RPMI8226 (cell line): ENCODE data around the gene PITX3.
A peak's percentile ranks its signal among the peaks of the same experiment; 100 is the strongest.

Source experiments
- DNase-seq: peaks from one replicate; pipeline ENCODE4 v3.0.0-alpha.2; 2015

The PITX3 gene

GRCh38 chr10:102241444-102242117 is at the start of gene PITX3:
TSS of gene PITX3 (minus strand) at chr10:102241512. CDS start at chr10:102232080, 9,432 bp downstream.
- DNase-seq = peak; percentile 91

GRCh38 chr10:102289840-102290239 is 48.5 kb upstream of the PITX3 start:
- no peak for DNase-seq

- no peak for DNase-seq
These were observed 48.0 kb upstream of the PITX3 start for GRCh38 chr10:102289356-102289755.

DNA sequence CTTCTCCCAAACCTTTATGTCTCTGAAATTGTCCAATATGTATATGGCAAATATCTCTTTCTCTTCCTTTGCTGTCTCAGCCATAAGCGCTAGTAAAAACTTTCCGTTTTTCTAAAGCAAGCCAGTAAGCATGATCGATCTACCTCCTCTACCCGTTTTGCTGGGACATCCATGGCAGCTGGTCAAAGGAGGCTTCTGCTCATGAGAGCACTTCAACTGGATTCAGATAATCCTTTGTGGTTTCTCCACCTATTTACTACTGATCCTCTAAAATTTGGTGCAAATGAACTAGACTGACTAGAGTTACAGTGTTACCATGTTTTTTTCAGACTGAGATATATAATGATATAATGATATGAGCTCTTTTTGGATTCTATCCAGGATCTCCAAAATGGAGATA is 46.7 kb upstream of the PITX3 start:
- no peak for DNase-seq

DNA sequence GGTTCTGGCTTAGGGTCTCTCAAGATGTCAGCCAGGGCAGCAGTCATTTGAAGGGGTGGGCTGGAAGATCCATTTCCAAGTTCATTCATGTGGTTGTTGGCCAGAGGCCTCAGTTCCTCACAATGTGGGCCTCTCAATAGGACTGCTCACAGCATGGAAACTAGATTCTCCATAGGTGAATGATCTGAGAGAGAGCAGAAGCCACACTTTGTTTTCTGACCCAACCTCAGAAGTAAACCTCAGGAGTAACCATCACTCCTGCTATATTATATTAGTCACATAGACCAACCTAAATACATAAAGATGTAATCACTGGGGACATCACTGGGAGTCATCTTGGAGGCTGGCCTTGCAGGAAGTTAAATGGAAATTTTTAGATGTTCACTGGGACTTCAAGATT is 46.2 kb upstream of the PITX3 start:
- DNase-seq = no peak

- no peak for DNase-seq
These were observed 44.9 kb upstream of the PITX3 start for GRCh38 chr10:102286216-102286615.

- no peak for DNase-seq
These were observed 43.8 kb upstream of the PITX3 start for GRCh38 chr10:102285133-102285532.

GRCh38 chr10:102284531-102284930 is 43.2 kb upstream of the PITX3 start:
- no peak for DNase-seq

DNA sequence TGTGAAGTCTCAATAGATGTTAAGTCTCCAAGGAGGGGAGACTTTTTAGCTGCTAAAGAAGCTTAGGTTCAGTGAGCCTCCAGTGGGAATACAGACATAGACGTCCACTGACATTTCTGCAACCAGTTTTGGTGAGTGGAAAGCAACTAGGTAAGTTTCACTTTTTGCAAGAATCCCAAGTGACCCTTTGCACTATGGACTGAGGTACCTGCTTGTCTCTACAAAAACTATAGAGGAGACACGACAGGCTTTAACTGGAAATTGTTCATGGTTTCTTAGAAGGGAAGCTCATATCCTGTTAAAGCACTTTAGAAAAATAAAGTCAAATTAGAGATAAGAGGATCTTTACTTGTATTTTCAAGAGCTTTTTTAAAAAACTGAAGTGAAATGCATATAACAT is 42.6 kb upstream of the PITX3 start:
- no peak for DNase-seq

GRCh38 chr10:102283488-102283887 is 42.2 kb upstream of the PITX3 start:
- no peak for DNase-seq

- no peak for DNase-seq
These were observed 39.8 kb upstream of the PITX3 start for GRCh38 chr10:102281102-102281487.

DNA sequence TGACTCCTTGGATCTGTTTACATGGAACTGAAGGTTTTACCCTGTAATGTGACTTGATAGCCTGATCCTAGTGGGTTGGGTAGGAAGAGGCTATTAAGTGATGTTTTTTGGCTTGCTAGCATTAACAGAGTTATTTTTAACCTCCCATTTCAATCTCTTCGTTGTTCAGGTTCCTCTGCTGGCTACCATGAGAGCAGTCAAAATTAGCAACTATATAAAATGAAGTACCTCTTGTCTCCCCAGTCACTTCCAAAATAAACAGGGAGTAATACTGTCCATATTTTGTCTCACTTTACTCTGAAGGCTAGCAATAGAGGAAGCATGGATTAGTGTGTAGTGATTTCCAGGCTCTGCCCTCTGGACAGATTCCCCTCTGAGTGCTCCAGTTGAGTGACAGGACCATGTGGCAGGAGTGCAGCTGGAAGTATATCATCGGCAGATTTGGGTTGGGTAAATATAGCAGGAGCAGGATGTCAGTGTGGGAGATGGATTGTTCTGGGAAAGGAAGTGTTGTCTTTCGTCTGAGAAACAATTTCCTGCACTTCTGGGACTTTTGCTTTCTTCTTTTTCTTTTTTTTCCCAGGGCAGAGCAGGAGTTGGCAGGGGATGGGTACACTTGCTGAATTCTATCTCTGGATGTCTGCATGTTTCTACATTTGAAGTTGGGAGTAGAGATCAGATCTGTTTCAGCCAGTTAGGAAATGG is 39.2 kb upstream of the PITX3 start:
- DNase-seq = no peak

- no peak for DNase-seq
These were observed 37.8 kb upstream of the PITX3 start for GRCh38 chr10:102279104-102279503.

DNA sequence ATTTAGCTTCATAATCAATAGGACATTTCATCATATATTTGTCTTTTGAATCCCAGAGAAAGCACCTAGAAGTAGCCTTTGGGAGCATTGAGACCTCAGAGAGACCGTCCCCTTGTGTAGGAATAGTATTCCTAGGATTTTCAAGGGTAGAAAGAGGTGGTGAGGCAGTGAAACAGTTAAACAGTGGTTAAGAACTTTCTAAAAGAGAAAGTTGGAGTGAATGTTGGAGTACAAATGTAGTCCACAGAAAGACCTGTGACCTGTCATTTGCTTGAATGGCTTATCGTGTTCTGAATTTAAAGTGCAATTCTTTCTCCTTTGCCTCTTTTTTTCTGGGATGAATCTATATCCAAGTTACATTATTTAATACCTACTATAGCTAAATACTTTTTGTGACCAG is 34.0 kb upstream of the PITX3 start:
- no peak for DNase-seq

DNA sequence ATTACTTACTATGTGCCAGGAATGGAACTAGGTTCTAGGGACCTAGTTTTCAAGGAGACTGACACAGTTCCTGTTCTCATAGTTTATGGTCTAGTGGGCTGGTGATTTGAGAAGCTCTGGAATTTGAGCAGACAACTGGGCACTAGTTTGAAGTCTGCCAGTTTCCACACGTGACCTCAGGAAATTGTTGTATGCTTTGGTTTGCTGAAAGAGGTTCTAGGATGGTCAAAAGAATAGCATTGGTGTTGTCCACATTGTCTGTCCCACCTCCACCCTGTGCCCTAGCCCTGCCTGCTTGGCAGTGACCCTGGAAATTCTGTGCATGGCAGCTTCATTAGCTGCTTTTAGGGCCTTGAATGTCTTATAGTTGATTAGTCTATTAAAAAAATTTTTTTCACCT is 32.8 kb upstream of the PITX3 start:
- no peak for DNase-seq

- DNase-seq = no peak
These were observed 27.7 kb upstream of the PITX3 start for GRCh38 chr10:102269017-102269416.

DNA sequence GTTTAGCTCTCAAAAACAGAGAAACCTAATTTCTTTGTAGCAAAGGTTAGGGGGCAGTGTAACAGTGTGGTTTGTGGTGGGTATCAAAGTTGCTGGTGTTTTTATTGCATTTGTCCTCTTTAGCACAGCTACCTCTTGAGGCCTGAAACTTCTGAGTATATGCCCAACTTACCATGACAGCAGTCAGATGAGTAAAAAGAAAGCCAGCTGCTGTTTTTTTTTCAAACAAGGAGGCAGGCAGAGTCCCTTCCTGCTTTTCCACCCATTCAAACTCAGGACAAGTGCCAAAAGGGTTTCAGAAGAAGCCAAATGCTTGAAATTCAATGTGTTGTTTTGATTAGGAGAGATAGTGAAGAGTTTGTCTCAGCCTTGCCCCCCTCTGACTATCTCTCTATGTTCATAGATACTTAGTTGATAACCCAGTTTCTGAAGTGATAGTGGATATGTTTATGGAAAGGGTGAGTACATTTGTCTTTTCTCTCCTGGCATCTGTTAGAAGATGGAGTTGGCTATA is 27.1 kb upstream of the PITX3 start:
- no peak for DNase-seq

DNA sequence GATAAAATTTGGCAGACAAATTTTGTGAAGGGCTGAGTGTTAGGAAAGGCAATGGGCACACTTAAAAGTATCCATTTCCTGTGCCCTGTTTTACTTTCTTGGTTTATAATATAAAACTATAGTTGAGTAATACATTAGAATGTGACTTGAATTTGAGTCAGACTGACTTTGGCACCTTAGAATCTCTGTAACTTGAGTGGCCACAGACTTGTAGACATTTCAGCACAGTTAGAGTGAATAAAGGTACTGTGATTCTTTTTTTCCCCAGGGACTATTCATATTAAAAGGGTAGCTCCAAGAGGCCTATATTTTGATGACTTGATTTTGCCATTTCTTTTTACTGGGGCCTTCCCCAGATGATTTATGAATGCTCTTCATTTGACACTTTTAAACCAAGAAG is 26.4 kb upstream of the PITX3 start:
- no peak for DNase-seq

DNA sequence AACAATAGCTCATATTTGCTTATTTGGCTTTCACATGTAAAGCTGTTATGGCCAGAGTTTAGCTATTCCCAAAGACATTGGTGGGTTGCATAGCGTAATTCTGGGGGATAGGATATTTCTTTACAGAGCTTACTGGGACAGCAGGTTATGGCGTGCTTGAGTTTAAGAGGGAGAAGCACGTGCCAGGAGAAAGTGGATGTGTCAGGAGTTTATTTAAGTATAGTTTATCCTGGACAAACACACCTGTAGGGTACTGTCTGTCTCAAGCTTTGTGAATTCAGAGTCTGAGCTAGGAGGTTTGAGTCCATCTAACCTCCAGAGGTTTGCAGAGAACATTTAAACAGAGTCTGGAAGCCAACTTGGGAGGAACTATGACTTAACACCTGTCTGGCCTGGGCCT is 25.4 kb upstream of the PITX3 start:
- DNase-seq = no peak

DNA sequence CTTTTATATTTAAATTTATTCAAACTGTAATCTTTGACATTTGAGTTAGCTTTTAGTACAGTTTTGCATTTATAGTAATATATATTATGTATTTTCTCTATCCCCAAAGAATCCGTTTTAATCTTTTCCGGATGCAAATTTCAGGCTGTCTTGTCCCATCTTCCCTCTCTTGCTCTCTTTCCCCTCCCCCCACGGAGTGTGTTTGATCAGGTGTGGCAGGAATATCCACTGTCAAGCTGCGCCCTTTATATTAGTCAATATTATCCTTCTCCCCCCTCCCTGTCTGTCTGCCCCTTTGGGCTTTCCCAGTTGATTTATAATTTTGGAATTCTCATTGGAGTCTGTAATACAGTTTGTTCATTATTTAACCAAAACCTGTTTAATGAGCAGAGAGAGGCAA is 23.1 kb upstream of the PITX3 start:
- DNase-seq = no peak

DNA sequence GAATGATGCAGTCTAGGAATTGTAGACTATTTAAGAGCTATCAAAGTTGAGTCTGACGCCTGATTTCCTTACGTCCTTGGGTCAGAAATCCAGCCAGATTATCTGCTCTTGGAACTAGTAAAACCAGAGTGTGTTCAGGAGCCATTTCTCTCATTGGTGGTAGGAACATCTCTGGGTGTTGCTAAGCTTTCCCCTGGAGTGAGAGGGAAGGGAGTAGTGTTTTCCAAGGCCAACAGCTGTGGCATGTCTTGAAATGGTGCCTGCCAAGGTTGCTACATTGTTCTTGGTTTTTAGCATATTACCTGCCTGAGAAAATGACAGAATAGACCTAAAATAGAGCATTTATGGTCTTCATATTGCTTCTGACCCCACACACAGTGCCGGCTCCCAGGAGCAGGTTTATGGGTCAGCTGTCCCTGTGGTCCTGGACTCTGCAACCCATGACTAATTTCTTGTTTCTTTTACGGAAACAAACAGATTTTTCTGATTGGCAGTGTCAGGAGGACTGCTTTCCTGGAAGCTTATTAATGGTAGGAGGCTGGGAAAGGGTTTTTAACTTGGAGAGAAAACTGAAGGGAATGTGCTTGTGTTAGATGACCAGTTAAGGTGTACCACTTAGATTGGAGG is 21.5 kb upstream of the PITX3 start:
- no peak for DNase-seq

GRCh38 chr10:102261842-102262241 is 20.5 kb upstream of the PITX3 start:
- DNase-seq = no peak

DNA sequence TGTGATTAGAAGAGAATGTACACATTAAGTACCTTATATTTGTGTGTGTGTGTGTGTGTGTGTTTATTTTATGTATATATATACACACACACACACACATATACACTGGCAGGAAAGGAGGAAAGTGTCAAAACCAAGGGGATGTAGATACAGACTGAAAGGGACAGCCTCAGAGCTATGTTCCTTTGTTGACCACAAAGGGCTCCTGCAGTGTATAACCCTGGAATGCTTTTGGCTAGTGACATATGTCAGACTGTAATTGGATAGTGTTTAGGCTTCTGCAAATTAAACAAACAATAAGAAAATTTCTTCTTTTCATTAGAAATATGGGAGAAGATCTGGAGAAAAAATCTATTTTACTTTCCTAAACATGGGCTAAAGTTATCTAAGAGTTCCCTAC is 19.9 kb upstream of the PITX3 start:
- no peak for DNase-seq

DNA sequence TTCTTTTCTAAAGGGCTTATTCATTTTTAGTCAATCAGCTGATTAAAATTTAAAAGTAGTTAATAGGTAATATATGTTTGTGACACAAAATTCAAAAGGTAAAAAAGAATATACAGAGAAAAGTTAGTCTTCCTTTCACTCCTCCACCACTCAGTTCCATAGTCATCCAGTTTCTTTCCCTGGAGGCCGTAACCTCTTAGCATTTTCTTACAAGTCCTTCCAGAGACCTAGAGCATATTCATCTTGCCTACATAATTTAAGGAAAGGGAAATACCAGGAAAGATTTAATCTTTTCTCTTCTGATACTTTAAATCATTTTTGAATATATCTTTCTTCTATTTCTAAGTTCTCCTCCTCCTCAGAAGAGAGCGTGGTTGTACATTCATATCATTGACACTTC is 14.1 kb upstream of the PITX3 start:
- no peak for DNase-seq
